HCT116 (cell line): Measurements from ENCODE around the gene AP1S1.
"Not testable (repeated sequence)": the region's sequence is repeated elsewhere in the genome, so short reads cannot be mapped to it uniquely, and the experiment has no call there.

Source experiments
- EZH2 ChIP-seq: fragments of 200-600 bp; sonication (generic); IDR thresholded peaks from 2 replicates; pipeline ENCODE4 v1.6.1; 2017; ENCODE audit warnings: antibody characterized with exemption, mixed run types
- JUND ChIP-seq: IDR thresholded peaks from 2 replicates; pipeline ENCODE4 v1.6.1; 2012
- POLR2AphosphoS5 ChIP-seq: IDR thresholded peaks from 2 replicates; pipeline ENCODE4 v1.6.1; 2011; ENCODE audit warnings: mild to moderate bottlenecking, low read depth, low read length, moderate library complexity
- RAD21 ChIP-seq: IDR thresholded peaks from 2 replicates; pipeline ENCODE4 v1.6.1; 2012; ENCODE audit warnings: low read depth, mild to moderate bottlenecking
- TCF7L2 ChIP-seq: IDR thresholded peaks from 2 replicates; pipeline ENCODE4 v1.7.0; 2011; ENCODE audit warnings: borderline replicate concordance, inconsistent platforms; ENCODE audit not compliant: insufficient read depth, insufficient read length; ENCODE audit errors: extremely low read depth
- TF ChIP-seq, protein P1 (sequence below): IDR thresholded peaks from 2 replicates; pipeline ENCODE4 v1.6.1; 2012; ENCODE audit warnings: low read depth
- TF ChIP-seq, protein P2 (sequence below), 3 experiments: fragments of 200-600 bp in 1 of 3; sonication (generic) in 1 of 3; IDR thresholded peaks in 2 of 3; conservative IDR thresholded peaks in 1 of 3; 2 replicates each; pipeline ENCODE4 v1.5.1; 2012 to 2017; ENCODE audit warnings: low read depth in 2 of 3, low read length in 2 of 3, antibody characterized with exemption in 1 of 3, borderline replicate concordance in 1 of 3, control low read depth in 1 of 3, mild to moderate bottlenecking in 1 of 3, mixed read lengths in 1 of 3, mixed run types in 1 of 3, moderate library complexity in 1 of 3; ENCODE audit not compliant: insufficient read depth in 1 of 3

DNA sequence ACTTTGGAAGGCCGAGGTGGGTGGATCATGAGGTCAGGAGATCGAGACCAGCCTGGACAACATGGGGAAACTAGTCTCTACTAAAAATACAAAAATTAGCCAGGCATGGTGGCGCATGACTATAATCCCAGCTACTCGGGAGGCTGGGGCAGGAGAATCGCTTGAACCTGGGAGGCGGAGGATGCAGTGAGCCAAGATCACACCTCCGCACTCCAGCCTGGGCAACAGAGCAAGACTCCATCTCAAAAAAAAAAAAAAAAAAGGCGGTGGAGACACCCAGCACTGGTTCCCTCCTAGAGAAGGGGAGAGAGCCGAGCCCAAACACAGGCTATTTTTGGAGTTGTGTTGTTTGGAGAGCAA lies 32.7 kb upstream of the AP1S1 start:
- TF ChIP-seq TCF7L2, EZH2, POLR2AphosphoS5, JUND, RAD21: not testable (repeated sequence)
- TF ChIP-seq, protein P1, sequence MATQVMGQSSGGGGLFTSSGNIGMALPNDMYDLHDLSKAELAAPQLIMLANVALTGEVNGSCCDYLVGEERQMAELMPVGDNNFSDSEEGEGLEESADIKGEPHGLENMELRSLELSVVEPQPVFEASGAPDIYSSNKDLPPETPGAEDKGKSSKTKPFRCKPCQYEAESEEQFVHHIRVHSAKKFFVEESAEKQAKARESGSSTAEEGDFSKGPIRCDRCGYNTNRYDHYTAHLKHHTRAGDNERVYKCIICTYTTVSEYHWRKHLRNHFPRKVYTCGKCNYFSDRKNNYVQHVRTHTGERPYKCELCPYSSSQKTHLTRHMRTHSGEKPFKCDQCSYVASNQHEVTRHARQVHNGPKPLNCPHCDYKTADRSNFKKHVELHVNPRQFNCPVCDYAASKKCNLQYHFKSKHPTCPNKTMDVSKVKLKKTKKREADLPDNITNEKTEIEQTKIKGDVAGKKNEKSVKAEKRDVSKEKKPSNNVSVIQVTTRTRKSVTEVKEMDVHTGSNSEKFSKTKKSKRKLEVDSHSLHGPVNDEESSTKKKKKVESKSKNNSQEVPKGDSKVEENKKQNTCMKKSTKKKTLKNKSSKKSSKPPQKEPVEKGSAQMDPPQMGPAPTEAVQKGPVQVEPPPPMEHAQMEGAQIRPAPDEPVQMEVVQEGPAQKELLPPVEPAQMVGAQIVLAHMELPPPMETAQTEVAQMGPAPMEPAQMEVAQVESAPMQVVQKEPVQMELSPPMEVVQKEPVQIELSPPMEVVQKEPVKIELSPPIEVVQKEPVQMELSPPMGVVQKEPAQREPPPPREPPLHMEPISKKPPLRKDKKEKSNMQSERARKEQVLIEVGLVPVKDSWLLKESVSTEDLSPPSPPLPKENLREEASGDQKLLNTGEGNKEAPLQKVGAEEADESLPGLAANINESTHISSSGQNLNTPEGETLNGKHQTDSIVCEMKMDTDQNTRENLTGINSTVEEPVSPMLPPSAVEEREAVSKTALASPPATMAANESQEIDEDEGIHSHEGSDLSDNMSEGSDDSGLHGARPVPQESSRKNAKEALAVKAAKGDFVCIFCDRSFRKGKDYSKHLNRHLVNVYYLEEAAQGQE = not testable (repeated sequence)
- TF ChIP-seq, protein P2, sequence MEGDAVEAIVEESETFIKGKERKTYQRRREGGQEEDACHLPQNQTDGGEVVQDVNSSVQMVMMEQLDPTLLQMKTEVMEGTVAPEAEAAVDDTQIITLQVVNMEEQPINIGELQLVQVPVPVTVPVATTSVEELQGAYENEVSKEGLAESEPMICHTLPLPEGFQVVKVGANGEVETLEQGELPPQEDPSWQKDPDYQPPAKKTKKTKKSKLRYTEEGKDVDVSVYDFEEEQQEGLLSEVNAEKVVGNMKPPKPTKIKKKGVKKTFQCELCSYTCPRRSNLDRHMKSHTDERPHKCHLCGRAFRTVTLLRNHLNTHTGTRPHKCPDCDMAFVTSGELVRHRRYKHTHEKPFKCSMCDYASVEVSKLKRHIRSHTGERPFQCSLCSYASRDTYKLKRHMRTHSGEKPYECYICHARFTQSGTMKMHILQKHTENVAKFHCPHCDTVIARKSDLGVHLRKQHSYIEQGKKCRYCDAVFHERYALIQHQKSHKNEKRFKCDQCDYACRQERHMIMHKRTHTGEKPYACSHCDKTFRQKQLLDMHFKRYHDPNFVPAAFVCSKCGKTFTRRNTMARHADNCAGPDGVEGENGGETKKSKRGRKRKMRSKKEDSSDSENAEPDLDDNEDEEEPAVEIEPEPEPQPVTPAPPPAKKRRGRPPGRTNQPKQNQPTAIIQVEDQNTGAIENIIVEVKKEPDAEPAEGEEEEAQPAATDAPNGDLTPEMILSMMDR (IDR thresholded peaks at IDR 0.05 in 2 of 3, conservative IDR thresholded peaks at IDR 0.05 in 1 of 3; ENCODE audit: borderline replicate concordance in 1 of 3, insufficient read depth in 1 of 3, low read depth in 2 of 3, low read length in 2 of 3) = not testable (repeated sequence)
